HPDE6-E6E7 (cell line): ENCODE results near the gene PSME3IP1.
"Not testable (repeated sequence)": the region's sequence is repeated elsewhere in the genome, so short reads cannot be mapped to it uniquely, and the experiment has no call there.

Source experiments
- DNase-seq: peaks from one replicate; pipeline ENCODE4 v3.0.0; 2011; ENCODE audit warnings: missing footprints; ENCODE audit errors: extremely low spot score

Gene PSME3IP1

GRCh38 chr16:57125376-57125775 is 60.5 kb downstream of the PSME3IP1 start:
- DNase-seq: no peak

DNA sequence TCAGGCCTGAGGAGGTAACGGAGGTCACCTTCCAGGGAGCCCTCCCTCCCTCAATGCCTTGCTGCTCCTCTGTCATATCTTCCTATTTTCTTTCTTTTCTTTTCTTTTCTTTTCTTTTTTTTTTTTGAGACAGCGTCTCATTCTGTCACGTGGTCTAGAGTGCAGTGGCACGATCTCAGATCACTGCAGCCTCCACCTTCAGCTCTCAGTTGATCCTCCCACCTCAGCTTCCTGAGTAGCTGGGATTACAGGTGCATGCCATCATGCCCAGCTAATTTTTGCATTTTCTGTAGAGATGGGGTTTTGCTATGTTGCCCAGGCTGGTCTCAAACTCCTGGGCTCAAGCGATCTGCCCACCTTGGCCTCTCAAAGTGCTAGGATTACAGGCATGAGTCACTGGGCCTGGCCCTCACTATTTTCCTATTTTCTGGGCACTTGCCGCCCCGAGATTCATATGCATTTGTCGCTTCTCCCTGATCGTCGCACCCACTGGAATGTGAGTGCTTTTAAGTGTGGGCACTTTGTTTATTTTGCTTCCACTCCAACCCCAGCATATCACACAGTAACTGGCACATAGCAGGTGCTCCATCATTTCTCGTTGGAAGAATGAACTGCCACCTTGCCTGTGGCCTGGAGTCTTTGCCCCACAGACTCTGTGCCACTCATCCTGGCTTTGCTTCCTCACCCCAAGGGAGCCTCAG is 61.7 kb downstream of the PSME3IP1 start:
- DNase-seq: no peak

DNA sequence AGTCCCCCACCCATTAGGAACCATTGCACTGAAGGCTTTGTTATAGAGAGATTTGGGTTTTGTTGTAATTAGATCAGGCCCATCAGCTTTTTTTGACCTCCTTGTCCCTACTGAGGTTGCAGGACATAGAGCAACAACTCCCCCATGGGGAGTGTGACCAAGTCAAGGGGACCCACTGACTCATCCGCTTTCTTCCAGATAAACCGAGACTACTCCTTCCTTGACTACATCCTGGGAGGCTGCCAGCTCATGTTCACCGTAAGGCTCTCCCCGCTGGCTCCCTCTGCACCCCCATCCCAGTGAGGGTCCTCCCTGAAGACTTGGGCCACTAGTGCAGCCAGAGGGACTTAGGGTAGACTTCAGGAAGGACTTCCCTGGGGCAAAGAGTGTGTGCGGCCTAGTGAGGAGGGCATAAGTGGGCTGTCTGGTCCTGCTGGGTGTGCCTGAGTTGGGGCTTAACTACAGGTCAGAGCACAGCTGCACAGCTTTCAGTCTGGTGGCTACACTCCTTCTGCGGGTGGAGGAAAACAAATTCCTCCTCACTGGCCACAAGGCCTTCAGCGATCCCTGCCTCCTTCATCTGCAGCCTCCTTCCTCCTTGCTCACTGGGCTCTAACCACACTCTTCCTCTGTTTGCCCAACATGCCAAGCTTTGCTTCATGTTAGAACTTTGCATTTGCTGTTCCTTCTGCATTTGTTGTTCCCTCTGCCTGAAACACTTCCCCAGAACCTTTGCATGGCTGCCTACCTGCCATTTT is 62.4 kb downstream of the PSME3IP1 start:
- DNase-seq: no peak

DNA sequence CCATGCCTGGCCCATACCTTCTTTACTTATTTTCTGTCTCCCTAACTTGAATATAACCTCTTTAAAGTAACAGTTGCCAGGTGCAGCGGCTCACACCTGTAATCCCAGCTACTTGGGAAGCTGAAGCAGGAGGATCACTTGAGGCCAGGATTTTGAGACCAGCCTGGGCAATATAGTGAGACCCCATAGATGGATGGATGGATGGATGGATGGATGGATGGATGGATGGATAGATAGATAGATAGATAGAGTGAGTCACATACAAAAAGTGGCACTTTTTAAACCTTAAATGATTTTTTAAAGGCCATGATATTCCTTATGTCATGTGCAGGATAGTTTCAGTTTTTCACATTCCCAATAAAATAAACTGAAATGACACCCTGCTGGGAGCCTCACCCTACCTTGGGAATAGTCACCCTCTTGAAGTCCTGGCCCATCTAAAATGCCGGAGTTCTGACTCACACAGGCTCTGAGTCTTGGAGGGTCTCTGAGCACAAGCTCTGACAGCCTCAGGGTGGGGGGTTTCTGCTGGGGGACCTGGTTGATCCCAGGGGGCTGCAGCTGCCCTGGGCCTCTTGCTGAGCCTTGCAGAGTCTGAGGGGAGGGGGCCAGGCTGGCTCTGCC is 67.3 kb downstream of the PSME3IP1 start:
- DNase-seq: no peak

DNA sequence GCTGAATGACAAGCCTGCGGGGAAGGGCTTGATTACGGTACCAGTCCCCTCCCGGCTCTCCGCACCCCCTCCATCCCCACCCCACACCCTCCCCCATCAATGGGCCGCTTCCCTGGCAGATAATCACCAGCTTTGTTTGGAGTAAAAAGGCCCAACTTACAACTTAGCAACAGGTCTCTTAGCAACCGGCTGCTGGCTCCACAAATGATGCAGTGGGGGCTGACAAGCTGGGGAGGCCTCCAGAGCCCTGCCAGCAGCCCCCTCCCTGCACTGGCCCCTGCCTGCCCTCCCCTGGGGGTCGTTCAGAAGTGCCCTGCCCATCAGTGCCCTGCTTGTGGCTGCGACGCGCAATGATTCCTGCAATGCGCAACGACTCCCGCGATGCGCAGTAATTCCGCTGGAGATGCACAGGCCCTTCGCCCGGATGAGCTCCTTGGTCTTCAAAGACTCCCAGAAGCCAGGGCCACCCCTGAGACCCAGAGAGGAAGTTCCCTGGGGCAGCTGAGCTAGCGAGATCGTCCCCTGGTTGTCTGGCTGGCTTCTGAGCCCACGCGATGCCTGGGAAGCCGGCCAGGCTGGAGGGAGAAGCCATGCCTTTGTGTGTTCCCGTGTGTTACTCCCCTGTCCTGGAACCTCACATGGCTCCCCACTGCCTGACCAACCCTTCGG is 70.2 kb downstream of the PSME3IP1 start:
- no peak for DNase-seq

DNA sequence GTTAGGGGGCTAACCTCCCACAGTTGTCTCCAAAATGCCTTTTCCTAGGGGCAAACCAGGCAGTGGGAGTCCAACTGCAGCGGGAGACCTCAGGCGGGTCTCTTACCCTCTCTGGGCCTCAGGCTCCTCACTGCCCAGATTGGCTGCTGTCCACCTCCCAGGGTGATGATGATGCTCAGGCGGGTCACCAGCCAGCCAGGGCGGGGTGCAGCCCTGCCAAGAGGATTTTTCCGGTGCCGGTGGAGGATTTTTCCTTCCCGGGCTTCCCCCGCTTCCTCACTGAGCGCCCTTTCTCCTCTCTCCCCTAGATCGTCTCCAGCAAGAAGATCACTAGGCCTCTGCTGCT is 70.7 kb downstream of the PSME3IP1 start:
- no peak for DNase-seq

DNA sequence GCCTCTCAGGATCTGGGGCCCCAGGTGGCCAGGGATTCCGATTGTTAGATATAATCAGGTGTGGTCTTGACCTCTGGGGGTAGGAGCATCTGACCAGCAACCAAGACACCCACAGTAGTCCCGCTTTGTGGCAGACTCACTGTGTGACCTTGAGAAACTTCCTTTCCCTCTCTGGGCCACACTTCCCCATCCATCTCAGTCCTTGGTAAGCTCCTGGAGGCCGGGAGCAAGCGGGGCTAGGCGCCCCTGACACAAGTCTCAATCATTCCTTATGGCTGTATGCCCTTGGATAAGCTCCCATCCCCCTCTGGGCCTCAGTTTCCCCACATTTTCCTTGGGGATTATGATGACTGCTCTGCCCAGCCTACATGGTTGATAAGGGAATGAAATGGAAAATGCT is 72.2 kb downstream of the PSME3IP1 start:
- DNase-seq: no peak

DNA sequence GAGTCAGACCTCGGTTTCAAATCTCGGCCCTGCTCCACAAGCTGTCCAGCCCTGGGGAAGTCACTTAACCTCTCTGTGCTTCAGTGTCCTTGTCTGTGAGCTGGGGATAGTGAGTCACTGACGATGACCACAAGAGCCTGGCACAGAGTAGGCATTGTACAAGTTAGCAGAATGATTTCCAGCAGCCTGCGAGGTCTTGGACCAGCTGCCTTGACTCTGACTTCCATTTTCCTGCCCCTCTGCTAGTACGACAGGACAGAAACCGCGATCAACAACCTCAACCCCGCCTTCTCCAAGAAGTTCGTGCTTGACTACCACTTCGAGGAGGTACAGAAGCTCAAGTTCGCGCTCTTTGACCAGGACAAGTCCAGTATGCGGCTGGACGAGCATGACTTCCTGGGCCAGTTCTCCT is 72.8 kb downstream of the PSME3IP1 start:
- no peak for DNase-seq

GRCh38 chr16:57112403-57113041 is 73.3 kb downstream of the PSME3IP1 start:
- no peak for DNase-seq

- DNase-seq: no peak
These were observed 74.4 kb downstream of the PSME3IP1 start for GRCh38 chr16:57111420-57111819.

- no peak for DNase-seq
These were observed 74.9 kb downstream of the PSME3IP1 start for GRCh38 chr16:57110937-57111336.

DNA sequence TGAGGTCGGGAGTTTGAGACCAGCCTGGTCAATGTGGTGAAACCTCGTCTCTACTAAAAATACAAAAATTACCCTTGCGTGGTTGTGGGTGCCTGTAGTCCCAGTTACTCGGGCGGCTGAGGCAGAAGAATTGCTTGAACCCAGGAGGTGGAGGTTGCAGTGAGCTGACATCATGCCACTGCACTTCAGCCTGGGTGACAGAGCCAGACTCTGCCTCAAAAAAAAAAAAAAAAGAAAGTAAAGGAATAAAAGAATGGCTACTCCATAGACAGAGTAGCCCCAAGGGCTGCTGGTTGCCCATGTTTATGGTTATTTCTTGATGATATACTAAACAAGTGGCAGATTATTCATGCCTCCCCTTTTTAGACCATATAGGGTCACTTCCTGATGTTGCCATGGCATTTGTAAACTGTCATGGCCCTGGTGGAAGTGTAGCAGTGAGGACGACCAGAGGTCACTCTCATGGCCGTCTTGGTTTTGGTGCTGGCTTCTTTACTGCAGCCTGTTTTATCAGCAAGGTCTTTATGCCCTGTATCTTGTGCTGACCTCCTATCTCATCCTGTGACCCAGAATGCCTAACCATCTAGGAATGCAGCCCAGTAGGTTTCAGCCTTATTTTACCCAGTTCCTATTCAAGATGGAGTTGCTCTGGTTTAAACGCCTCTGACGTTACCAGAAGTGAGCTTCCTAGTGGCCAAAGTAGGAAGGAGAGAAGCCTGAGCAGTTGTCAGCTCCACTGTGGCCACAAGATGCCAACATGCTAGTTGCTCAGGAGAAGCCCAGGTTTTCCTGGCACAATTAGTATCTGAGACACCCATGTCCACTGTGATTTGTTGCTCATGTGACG is 76.4 kb downstream of the PSME3IP1 start:
- DNase-seq: not testable (repeated sequence)

- DNase-seq: no peak
These were observed 77.4 kb downstream of the PSME3IP1 start for GRCh38 chr16:57108432-57108831.

GRCh38 chr16:57107321-57107922 is 78.4 kb downstream of the PSME3IP1 start:
- DNase-seq: no peak

DNA sequence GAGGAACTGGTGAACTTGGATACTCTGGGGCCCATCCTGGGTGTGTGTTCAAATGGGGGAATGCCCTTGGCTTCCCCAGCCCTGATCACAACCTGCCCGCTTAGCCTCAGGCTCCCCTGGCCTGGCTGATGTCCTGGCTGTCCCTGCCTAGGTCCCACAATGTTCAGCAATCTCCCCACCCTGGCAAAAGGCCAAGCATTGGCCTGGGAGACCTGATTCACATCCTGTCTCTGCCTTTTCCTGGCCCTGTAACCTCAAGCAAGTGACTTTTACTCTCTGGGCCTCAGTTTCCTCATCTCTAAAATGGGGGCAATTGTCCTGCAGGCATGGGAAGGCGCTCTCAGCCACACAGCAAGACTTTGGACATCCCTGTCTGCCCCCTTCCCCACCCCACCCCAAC is 79.1 kb downstream of the PSME3IP1 start:
- no peak for DNase-seq

- DNase-seq: no peak
These were observed 80.7 kb downstream of the PSME3IP1 start for GRCh38 chr16:57105184-57105583.

DNA sequence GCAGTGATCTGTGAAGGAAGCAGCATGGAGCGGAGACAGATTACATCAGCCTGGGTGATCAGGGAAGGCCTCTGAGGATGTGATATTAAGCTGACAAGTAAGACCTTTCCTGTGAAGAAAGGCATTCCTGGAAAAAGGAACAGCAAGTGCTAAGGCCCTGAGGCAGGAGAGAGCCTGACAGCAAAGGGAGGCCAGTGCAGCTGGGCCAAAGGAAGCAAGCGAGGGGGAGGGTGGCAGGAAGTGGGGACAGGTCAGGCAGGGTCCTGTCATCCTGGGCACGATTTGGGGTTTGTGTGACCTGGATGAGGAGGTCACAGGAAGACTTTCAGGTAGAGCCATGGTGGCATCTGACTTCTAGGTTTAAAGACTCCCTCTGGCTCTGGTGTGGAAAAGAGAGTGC is 81.1 kb downstream of the PSME3IP1 start:
- DNase-seq: no peak

DNA sequence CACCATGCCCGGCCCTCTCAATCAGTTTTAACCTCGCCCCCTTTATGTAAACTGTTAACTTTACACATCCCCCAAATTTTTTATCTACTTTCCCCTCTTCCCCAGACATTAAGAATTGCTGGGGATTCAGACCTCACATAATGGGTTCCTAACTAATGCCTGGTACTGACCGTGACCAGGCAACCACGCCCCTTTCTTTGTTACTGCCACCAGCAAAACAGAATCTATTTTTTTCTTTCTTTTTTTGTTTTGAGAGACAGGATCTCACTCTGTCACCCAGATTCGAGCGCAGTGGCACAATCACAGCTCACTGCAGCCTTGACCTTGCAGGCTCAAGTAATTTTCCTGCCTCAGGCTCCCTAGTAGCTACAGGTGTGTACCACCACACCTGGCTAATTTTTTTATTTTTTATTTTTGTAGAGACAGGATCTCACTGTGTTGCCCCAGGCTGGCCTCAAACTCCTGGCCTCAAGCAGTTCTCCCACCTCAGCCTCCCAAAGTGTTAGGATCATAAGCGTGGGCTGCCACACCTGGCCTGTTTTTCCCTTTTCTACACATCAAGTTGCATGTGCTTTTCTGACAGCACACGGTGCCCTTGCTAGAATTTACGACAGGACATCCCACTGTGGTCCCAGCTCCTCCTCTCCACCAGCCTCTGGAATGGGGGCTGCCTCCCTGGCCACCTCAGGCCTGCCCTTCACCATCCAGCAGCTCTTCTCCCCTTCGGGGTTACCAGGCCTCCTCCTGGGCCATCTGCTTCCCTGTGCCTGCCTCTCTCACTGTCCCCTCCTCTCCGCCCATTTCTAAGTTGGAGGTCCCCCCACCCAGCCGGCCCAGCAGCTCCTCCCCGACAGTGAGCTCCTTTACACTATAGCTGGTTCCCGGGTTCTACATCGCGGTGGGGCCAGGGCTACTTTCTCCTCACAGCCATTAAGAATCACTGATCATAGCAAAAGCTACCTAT is 82.7 kb downstream of the PSME3IP1 start:
- no peak for DNase-seq
